ENCODE results near the gene AP4E1. TPM values are rescaled to one million over a fixed set of nuclear protein-coding genes. Genes with fewer than 3 reads are reported as not detected.
"Not testable (repeated sequence)": the region's sequence is repeated elsewhere in the genome, so short reads cannot be mapped to it uniquely, and the experiment has no call there.

The AP4E1 gene
- total and polyA plus RNA-seq, 2 donors: 5.3 to 19.2 TPM

DNA sequence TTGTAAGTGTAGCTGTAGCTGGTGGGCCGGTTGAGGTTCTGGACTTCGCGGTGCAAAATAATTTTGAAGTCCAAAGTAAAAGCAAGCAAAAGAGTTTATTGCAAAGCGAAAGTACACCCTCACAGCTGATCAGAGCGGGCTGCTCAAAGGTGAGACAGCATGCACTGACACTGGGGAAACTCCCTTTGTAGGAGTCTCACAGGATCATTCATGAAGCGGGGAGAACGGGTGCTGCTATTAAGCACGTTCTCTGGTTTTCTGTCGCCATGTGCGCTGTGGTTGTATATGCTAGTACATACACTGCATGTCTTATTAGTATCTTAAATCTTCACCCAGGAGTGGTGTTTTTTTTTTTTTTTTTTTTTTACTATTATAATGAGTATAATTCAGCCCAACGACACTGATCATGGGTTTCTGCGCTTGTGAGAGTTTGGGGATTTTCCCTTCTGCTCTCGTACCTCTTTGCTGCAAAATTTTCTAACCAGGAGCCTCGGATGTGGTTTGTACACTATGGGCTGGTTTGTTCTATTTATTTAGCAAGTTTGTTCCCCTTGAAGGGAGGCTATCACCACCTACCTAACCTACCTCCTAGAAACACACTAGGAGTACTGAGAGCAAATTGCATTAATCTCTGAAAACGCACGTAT lies 1.4 kb upstream of the AP4E1 start:
- Histone ChIP-seq H3K4me3 (ENCODE audit: low read depth, low read length) (peak overlapping the region; percentile 91), H3K4me1 (ENCODE audit: insufficient read depth) (no peaks in the 10 kb centered on the region), H3K27ac (ENCODE audit: low read depth) (no peak overlapping the region), H3K36me3 (ENCODE audit: insufficient read depth) (peaks cover 2% of the 10 kb centered on the region)
- DNase-seq (ENCODE audit: extremely low spot score): no peak
- 75% methylated on average over 16 of the region's 16 CpGs for WGBS

DNA sequence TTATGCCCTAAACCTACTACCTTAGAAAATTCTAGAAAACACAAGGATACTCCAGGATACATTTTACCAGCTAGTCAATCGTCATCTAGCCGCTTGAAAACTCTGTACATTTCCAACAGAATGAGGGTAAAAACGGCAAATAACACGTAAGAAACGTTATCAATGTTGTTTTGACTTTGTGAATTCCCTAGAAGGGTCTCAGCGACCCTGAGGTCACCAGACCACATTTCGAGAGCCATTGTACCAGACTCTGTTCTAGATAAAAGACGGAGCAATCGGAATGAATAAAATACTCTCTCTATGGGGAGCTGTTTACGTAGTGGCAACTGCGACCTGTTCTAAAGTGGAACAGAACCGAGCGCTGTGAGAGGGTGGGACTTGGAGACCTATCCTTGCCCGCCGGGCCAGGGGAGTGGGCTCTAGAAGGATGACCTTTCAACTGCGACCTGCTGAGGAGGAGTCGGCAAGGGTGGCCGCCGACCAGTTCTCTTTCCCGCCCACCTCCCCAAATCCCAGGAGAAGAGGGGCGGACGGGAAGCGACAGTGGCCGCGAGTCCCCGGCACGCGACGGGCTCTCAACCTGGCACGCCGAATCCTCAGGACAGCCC lies 778 bp upstream of the AP4E1 start:
- H3K4me3 ChIP-seq (ENCODE audit: low read depth, low read length): peak overlapping the region; percentile 91
- DNase-seq (ENCODE audit: extremely low spot score): no peak
- H3K36me3 ChIP-seq (ENCODE audit: insufficient read depth): peaks cover 5% of the 10 kb centered on the region
- WGBS: 2% methylated on average over 31 of the region's 31 CpGs
- H3K4me1 ChIP-seq (ENCODE audit: insufficient read depth): no peaks in the 10 kb centered on the region
- H3K27ac ChIP-seq (ENCODE audit: low read depth): peak overlapping the region; percentile 92

DNA sequence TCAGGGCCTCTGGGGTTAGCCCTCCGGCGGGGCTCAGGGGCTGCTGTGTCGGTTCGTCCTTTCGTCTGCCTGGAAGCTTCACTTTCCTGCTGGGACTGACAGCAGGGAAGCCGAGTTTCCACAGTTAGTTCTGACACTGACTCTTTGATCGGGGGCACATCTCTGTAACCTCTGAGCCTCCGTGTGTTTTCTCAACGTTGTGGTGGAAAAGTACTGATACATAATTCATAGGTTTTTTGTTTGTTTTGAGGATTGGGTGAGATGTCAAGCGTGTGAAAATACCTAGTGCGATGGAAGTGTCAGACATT lies 481 bp downstream of the AP4E1 start:
- Histone ChIP-seq H3K27ac (ENCODE audit: low read depth) (peak overlapping the region; percentile 30), H3K4me3 (ENCODE audit: low read depth, low read length) (peak overlapping the region; percentile 91), H3K4me1 (ENCODE audit: insufficient read depth) (no peaks in the 10 kb centered on the region), H3K36me3 (ENCODE audit: insufficient read depth) (peaks cover 5% of the 10 kb centered on the region)
- no peak for DNase-seq (ENCODE audit: extremely low spot score)
- under 1% methylated on average over 11 of the region's 11 CpGs for WGBS

DNA sequence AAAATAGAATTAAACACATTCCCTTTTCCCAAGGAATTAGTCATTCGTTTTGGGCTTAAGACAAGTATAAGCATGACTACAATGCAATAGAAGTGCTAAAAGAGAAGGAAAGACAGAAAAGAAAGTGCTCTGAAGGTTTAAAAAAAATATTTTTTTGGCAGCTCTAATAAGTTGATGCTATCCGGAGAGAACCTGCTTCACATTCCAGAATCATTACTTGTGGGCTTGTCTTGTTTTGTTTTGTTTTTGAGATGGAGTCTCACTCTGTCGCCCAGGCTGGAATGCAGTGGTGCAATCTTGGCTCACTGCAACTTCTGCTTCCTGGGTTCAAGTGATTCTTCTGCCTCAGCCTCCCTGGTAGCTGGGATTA lies 1.9 kb downstream of the AP4E1 start:
- DNase-seq (ENCODE audit: extremely low spot score); H3K4me3 ChIP-seq (ENCODE audit: low read depth, low read length); H3K4me1 ChIP-seq (ENCODE audit: insufficient read depth); H3K36me3 ChIP-seq (ENCODE audit: insufficient read depth); H3K27ac ChIP-seq (ENCODE audit: low read depth): not testable (repeated sequence)
- WGBS: 37% methylated on average over 3 of the region's 3 CpGs

DNA sequence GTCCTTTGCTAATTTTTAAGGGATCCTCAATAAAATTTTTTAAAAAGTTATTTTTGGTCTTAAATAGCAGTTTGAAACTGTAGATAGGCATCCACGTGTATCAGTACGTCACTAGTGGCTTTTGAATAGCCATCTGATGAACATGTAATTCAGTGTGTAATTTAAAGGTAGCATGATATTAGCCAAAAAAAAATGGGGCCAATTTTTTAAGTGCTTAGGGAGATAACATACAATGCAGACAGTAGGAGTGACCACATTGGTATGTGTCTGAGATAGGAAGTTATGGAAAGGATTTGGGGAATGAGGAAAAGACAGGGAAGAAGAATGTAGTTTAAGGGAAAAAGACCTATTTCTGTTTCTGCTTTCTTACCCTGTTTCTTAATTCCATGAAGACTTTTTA lies 2.5 kb downstream of the AP4E1 start:
- Histone ChIP-seq H3K27ac (ENCODE audit: low read depth) (no peak overlapping the region), H3K36me3 (ENCODE audit: insufficient read depth) (peaks cover 2% of the 10 kb centered on the region), H3K4me1 (ENCODE audit: insufficient read depth) (no peaks in the 10 kb centered on the region), H3K4me3 (ENCODE audit: low read depth, low read length) (no peak overlapping the region)
- DNase-seq (ENCODE audit: extremely low spot score): no peak
- 88% methylated on average over 2 of the region's 2 CpGs for WGBS

DNA sequence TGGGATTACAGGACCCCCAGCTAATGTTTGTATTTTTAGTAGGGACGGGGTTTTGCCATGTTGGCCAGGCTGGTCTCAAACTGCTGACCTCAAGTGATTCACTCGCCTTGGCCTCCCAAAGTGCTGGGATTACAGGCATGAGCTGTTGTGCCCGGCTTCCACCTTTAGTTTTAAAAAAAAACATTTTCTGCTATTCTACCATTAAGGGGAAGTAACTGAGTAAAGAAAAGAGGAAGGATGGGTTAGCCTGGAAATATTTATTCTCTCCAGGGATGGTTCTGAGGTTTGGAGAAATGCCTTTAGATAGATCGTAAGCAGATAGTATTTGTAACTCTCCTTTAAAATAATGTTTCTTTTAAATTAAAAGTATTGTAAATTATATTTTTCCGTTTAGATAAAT lies 3.1 kb downstream of the AP4E1 start:
- 79% methylated on average over 5 of the region's 5 CpGs for WGBS
- Histone ChIP-seq H3K4me1 (ENCODE audit: insufficient read depth) (no peaks in the 10 kb centered on the region), H3K4me3 (ENCODE audit: low read depth, low read length) (no peak overlapping the region), H3K27ac (ENCODE audit: low read depth) (no peak overlapping the region), H3K36me3 (ENCODE audit: insufficient read depth) (peaks cover 2% of the 10 kb centered on the region)
- no peak for DNase-seq (ENCODE audit: extremely low spot score)

DNA sequence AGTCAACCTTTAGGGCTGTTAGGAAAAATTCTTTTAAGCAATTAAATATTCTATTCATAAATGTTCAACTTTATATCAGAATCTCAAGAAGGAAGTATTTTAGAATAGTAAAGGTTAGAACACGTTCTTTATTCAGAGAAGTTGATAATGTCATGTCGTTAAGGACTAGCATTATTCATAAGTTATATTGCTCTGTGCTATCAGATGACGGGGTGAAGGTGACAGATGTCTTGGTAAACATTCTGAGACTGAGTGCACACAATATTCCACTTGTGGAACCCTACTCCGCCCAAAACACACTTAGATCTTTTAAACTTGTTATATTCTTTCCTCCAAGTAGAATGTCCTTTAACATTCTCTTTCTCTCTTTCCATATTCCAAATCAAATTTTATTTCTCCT lies 7.9 kb downstream of the AP4E1 start:
- Histone ChIP-seq H3K36me3 (ENCODE audit: insufficient read depth) (peaks cover 3% of the 10 kb centered on the region), H3K27ac (ENCODE audit: low read depth) (no peak overlapping the region), H3K4me3 (ENCODE audit: low read depth, low read length) (no peak overlapping the region), H3K4me1 (ENCODE audit: insufficient read depth) (no peaks in the 10 kb centered on the region)
- 83% methylated on average over 4 of the region's 4 CpGs for WGBS
- no peak for DNase-seq (ENCODE audit: extremely low spot score)

DNA sequence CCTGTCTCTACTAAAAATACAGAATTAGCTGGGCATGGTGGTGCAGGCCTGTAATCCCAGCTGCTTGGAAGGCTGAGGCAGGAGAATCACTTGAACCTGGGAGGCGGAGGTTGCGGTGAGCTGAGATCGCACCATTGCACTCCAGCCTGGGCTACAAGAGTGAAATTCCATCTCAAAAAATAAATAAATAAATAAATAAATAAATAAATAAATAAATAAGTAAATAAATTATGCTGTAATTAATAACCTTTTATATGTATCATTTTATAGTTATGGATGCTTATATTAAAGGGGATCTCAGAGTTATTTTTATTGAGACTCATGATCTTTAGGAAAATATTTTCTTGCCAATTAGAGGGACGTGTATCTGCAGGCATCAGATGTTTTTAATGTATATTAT lies 10.9 kb downstream of the AP4E1 start:
- H3K4me1 ChIP-seq (ENCODE audit: insufficient read depth); DNase-seq (ENCODE audit: extremely low spot score); H3K36me3 ChIP-seq (ENCODE audit: insufficient read depth); H3K4me3 ChIP-seq (ENCODE audit: low read depth, low read length); H3K27ac ChIP-seq (ENCODE audit: low read depth): not testable (repeated sequence)
- 97% methylated on average over 4 of the region's 4 CpGs for WGBS

DNA sequence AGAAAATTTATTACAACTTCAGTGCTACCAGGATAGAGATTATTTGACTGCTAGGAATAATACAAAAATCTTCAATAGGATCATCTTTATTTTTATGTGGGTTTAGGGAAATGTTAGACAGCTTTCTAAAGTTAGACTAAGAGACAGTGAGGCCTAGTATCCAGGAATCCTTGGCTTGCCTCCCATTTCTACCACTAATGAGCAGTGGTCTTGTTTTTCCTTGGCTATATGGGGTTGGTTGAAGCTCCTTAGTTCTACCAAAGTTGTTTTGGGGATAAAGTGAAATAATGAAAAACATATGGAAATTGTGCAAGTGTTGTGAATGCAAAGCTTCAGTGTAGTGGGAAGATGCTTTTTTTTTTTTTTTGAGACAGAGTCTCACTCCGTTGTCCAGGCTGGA lies 16.8 kb downstream of the AP4E1 start:
- Histone ChIP-seq H3K4me1 (ENCODE audit: insufficient read depth) (no peaks in the 10 kb centered on the region), H3K27ac (ENCODE audit: low read depth) (no peak overlapping the region), H3K4me3 (ENCODE audit: low read depth, low read length) (no peak overlapping the region), H3K36me3 (ENCODE audit: insufficient read depth) (no peaks in the 10 kb centered on the region)
- DNase-seq (ENCODE audit: extremely low spot score): no peak
- 92% methylated on average over 1 of the region's 1 CpG for WGBS

DNA sequence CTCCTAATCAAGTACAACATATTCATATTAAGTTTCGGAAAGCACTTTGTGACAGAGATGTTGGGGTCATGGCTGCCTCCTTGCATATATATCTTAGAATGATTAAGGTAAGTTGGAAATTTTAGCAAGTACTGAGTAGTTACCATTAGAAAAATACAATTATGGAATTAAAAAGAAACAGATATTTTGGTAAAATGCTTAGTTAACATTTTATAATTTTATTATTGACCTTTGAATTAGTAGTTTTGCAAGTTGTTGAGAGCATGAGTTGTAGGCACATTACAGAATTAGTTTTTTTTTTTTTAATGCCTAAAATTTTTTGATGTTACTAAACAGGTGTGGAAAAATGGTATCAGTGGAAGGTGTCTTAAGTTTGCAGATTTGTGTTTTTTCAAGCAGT lies 20.6 kb downstream of the AP4E1 start:
- Histone ChIP-seq H3K36me3 (ENCODE audit: insufficient read depth) (no peaks in the 10 kb centered on the region), H3K4me3 (ENCODE audit: low read depth, low read length) (no peak overlapping the region), H3K4me1 (ENCODE audit: insufficient read depth) (no peaks in the 10 kb centered on the region), H3K27ac (ENCODE audit: low read depth) (no peak overlapping the region)
- 95% methylated on average over 1 of the region's 1 CpG for WGBS
- DNase-seq (ENCODE audit: extremely low spot score): no peak

DNA sequence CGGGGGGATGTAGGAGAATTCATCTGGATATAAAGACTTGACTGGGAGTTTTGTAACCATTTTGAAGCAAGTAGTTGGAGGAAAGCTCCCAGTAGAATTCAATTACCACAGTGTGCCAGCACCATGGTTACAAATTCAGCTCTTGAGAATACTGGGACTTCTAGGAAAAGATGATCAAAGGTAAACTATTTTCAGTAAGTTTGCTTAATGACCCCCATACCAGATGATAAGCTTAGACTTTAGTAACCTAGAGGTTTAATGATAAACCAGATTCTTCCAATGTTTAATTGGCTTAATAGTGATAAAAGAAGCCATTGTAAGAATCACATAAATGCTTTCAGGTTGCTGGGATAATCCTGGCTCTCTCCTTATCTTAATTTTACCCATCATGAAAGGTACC lies 22.3 kb downstream of the AP4E1 start:
- H3K27ac ChIP-seq (ENCODE audit: low read depth): no peak overlapping the region
- no peak for DNase-seq (ENCODE audit: extremely low spot score)
- H3K36me3 ChIP-seq (ENCODE audit: insufficient read depth): no peaks in the 10 kb centered on the region
- no peak overlapping the region for H3K4me3 ChIP-seq (ENCODE audit: low read depth, low read length)
- 99% methylated on average over 1 of the region's 1 CpG for WGBS
- H3K4me1 ChIP-seq (ENCODE audit: insufficient read depth): no peaks in the 10 kb centered on the region

DNA sequence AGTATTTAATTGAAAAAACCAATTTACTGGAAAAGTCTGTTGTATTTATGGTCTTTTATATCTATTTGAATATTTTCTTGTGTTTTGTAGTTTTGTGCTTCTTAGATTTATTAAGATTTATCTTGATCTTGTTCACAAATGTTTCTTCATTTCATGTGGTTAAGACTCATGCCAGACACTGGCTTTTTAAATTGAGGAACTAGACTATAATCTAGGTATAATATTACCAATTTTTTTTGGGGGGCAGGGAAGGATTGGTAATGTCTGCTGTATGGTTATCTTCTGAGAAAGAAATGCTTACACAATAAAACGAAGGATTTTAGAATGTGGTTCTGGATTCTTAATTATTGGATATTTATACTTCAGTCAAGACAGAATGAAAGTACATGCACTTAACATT lies 24.9 kb downstream of the AP4E1 start:
- H3K4me3 ChIP-seq (ENCODE audit: low read depth, low read length): no peak overlapping the region
- no peak overlapping the region for H3K27ac ChIP-seq (ENCODE audit: low read depth)
- peaks cover 2% of the 10 kb centered on the region for H3K36me3 ChIP-seq (ENCODE audit: insufficient read depth)
- no peak for DNase-seq (ENCODE audit: extremely low spot score)
- 86% methylated on average over 1 of the region's 1 CpG for WGBS
- H3K4me1 ChIP-seq (ENCODE audit: insufficient read depth): no peaks in the 10 kb centered on the region

DNA sequence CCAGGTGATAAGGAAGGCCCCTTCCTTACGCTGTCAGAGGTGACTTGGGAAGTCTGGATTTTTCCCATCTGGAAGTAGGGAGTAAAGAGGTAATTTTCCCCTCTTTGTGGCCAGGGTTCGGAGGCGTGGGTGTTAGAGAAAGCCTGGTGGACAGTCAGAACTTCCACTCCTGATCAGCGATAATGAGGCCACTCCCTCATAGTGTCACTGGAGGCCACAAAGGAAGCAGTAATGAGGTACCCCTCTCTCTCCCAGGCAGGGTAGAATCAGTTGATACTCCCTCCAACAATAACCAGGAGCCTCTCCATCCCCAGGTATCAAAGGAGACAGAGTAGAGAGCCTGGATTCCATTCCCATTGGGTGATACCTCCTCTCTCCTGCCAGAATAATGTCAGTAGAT lies 30.0 kb downstream of the AP4E1 start:
- no peak for DNase-seq (ENCODE audit: extremely low spot score)
- no peaks in the 10 kb centered on the region for H3K4me1 ChIP-seq (ENCODE audit: insufficient read depth)
- H3K36me3 ChIP-seq (ENCODE audit: insufficient read depth): peaks cover 2% of the 10 kb centered on the region
- 97% methylated on average over 4 of the region's 4 CpGs for WGBS
- H3K4me3 ChIP-seq (ENCODE audit: low read depth, low read length): no peak overlapping the region
- H3K27ac ChIP-seq (ENCODE audit: low read depth): no peak overlapping the region

DNA sequence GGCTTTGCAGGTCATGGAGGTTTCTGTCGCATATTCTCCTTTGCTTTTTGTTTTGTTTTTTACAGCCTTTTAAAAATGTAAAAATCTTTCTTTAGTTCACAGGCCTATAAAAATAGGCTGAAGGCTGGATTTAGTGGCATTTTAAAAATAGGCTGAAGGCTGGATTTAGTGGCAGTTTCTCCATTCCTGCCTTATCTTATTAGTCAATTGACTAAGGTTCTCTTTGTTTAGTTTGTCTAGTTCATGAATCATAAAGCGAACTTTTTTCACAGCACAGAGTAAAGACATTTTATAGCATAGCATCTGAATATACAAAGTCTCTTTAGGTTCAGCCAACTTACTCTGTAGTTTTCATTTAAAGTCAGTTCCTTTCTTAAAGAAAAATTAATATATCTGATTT lies 31.4 kb downstream of the AP4E1 start:
- peaks cover 2% of the 10 kb centered on the region for H3K36me3 ChIP-seq (ENCODE audit: insufficient read depth)
- no peak for DNase-seq (ENCODE audit: extremely low spot score)
- no peak overlapping the region for H3K4me3 ChIP-seq (ENCODE audit: low read depth, low read length)
- WGBS: 27% methylated on average over 2 of the region's 2 CpGs
- H3K4me1 ChIP-seq (ENCODE audit: insufficient read depth): no peaks in the 10 kb centered on the region
- no peak overlapping the region for H3K27ac ChIP-seq (ENCODE audit: low read depth)

DNA sequence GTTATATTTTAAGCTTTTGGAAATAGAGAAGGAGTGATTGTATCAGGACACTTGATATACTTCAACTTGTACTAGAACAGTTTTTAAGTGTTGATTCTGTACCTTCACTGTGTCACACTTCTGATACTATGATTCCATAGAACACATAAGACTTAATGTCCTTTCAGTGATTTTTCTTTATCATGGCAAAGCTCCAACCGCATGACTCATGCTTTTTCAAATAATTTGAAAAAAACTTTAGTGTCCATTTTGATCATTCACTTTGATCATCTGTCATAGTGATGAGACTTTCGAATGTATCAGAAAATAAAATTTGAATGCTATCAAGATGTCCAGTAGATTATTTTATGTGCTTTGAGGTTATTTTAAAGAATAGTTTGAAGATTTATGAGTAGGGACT lies 32.0 kb downstream of the AP4E1 start:
- Histone ChIP-seq H3K36me3 (ENCODE audit: insufficient read depth) (peaks cover 2% of the 10 kb centered on the region), H3K27ac (ENCODE audit: low read depth) (no peak overlapping the region)
- WGBS: 81% methylated on average over 2 of the region's 2 CpGs

More for the DNA sequence above, 32.0 kb downstream of the AP4E1 start:
- no peak for DNase-seq (ENCODE audit: extremely low spot score)
- H3K4me1 ChIP-seq (ENCODE audit: insufficient read depth): no peaks in the 10 kb centered on the region
- no peak overlapping the region for H3K4me3 ChIP-seq (ENCODE audit: low read depth, low read length)

All from urinary bladder (tissue), 4 donors.